CD14-positive monocyte (primary cell): ENCODE measurements around the gene PTGIR. TPM values are rescaled to one million over a fixed set of nuclear protein-coding genes. Genes with fewer than 3 reads are reported as not detected.
A peak's percentile ranks its signal among the peaks of the same experiment; 100 is the strongest.

ENCODE experiments used
- DNase-seq, 3 donors: peaks; one replicate each; pipeline ENCODE4 v3.0.0-alpha.2; 2011 to 2022
- H2AFZ ChIP-seq: 2 replicates; pipeline ENCODE4 v1.6.0; 2012; ENCODE audit warnings: mild to moderate bottlenecking, low read depth, low read length, inconsistent platforms; ENCODE audit not compliant: insufficient read depth, poor library complexity, severe bottlenecking
- H3K27ac ChIP-seq, 2 donors: 1 replicate in 1 of 2; 2 replicates in 1 of 2; pipeline ENCODE4 v1.5.1; 2012 to 2013; ENCODE audit warnings: low read length in 2 of 2, control low read depth in 1 of 2, inconsistent platforms in 1 of 2, low read depth in 1 of 2, mild to moderate bottlenecking in 1 of 2
- H3K27me3 ChIP-seq, 2 donors: one replicate each; pipeline versions ENCODE4 v1.6.0 to v1.6.1; 2011 to 2013; ENCODE audit warnings: low read length in 2 of 2; ENCODE audit not compliant: control insufficient read depth in 2 of 2, insufficient read depth in 2 of 2
- H3K36me3 ChIP-seq, 2 donors: replicated peaks in 1 of 2; 1 replicate in 1 of 2; 2 replicates in 1 of 2; pipeline versions ENCODE4 v1.5.1 to v1.6.1; 2012 to 2013; ENCODE audit warnings: low read length in 2 of 2, control low read depth in 1 of 2, inconsistent platforms in 1 of 2, mild to moderate bottlenecking in 1 of 2; ENCODE audit not compliant: insufficient read depth in 2 of 2, control insufficient read depth in 1 of 2
- H3K4me1 ChIP-seq, 2 donors: 1 replicate in 1 of 2; 2 replicates in 1 of 2; pipeline versions ENCODE4 v1.5.1 to v1.6.1; 2012 to 2013; ENCODE audit warnings: low read length in 2 of 2, control low read depth in 1 of 2, inconsistent platforms in 1 of 2, mild to moderate bottlenecking in 1 of 2, moderate library complexity in 1 of 2; ENCODE audit not compliant: insufficient read depth in 2 of 2, control insufficient read depth in 1 of 2
- H3K4me2 ChIP-seq: replicated peaks from 2 replicates; pipeline ENCODE3; 2012; ENCODE audit warnings: low read length, moderate library complexity, mild to moderate bottlenecking; ENCODE audit not compliant: poor library complexity, severe bottlenecking; ENCODE audit errors: extremely low read depth
- H3K4me3 ChIP-seq, 3 experiments: fragments of 200-600 bp in 1 of 3; sonication (generic) in 1 of 3; replicated peaks in 1 of 3; 1 replicate in 2 of 3; 2 replicates in 1 of 3; pipeline ENCODE4 v1.5.1; 2011 to 2013; ENCODE audit warnings: low read length in 3 of 3, mild to moderate bottlenecking in 3 of 3, control low read depth in 2 of 3, low read depth in 2 of 3, inconsistent platforms in 1 of 3, moderate library complexity in 1 of 3
- H3K79me2 ChIP-seq: 2 replicates; pipeline ENCODE4 v1.6.0; 2012; ENCODE audit warnings: mild to moderate bottlenecking, control low read depth, inconsistent platforms, low read length, moderate library complexity; ENCODE audit not compliant: insufficient read depth
- H3K9ac ChIP-seq: 2 replicates; pipeline ENCODE4 v1.6.0; 2017; ENCODE audit warnings: low read length, mild to moderate bottlenecking; ENCODE audit not compliant: insufficient read depth, poor library complexity, severe bottlenecking
- H3K9me3 ChIP-seq, 2 donors: replicated peaks in 1 of 2; 1 replicate in 1 of 2; 2 replicates in 1 of 2; pipeline versions ENCODE4 v1.5.1 to v1.6.1; 2012 to 2013; ENCODE audit warnings: low read length in 2 of 2, control low read depth in 1 of 2; ENCODE audit not compliant: control insufficient read depth in 1 of 2, insufficient read depth in 1 of 2
- H4K20me1 ChIP-seq: 2 replicates; pipeline ENCODE4 v1.6.0; 2012; ENCODE audit warnings: mild to moderate bottlenecking, low read length, control low read depth, moderate library complexity; ENCODE audit not compliant: insufficient read depth
- H3K27ac Mint-ChIP-seq, 7 donors: one replicate each; pipeline ENCODE4 v1.8.0; 2020; ENCODE audit warnings: mild to moderate bottlenecking in 7 of 7, mixed read lengths in 7 of 7, moderate library complexity in 6 of 7, inconsistent platforms in 2 of 7
- H3K27me3 Mint-ChIP-seq, 3 donors: one replicate each; pipeline ENCODE4 v1.8.0; 2021 to 2022; ENCODE audit warnings: low read depth in 3 of 3, mild to moderate bottlenecking in 3 of 3, mixed read lengths in 3 of 3, moderate library complexity in 3 of 3, inconsistent platforms in 1 of 3
- H3K36me3 Mint-ChIP-seq, 2 donors: one replicate each; pipeline ENCODE4 v1.8.0; 2020; ENCODE audit warnings: mixed read lengths in 2 of 2, inconsistent platforms in 1 of 2, mild to moderate bottlenecking in 1 of 2
- H3K4me1 Mint-ChIP-seq: one replicate; pipeline ENCODE4 v1.8.0; 2020; ENCODE audit warnings: mild to moderate bottlenecking, mixed read lengths
- H3K4me3 Mint-ChIP-seq, 2 donors: one replicate each; pipeline ENCODE4 v1.8.0; 2020; ENCODE audit warnings: mild to moderate bottlenecking in 2 of 2, mixed read lengths in 2 of 2, moderate library complexity in 1 of 2
- H3K9me3 Mint-ChIP-seq, 7 donors: one replicate each; pipeline ENCODE4 v1.8.0; 2020 to 2022; ENCODE audit warnings: mixed read lengths in 7 of 7, mild to moderate bottlenecking in 6 of 7, moderate library complexity in 6 of 7, inconsistent platforms in 2 of 7
- WGBS: methylation state at CpG from one replicate; pipeline ENCODE4 v1.1.5; 2013; ENCODE audit warnings: missing lambda C conversion rate; ENCODE audit not compliant: insufficient coverage; 5-methylcytosine and 5-hydroxymethylcytosine counted together
- intact Hi-C, 2 donors: fragments of 100-400 bp; cut with micrococcal nuclease; formaldehyde crosslinking; loops; one replicate each; pipeline versions ENCODE4 v1.15.0 to v1.15.1; 2023
- polyA plus RNA-seq, 3 donors: library from polyadenylated mRNA; depleted of rRNA in 1 of 3; unstranded in 2 of 3; stranded (reverse) in 1 of 3; fragments of 300-500 nt in 2 of 3; fragments of >200 nt in 1 of 3; fragmentation: Illumina TruSeq in 2 of 3; gene quantifications; 1 replicate in 2 of 3; 2 replicates in 1 of 3; pipeline ENCODE4 v1.2.3, GENCODE V29; 2012 to 2021
- TF ChIP-seq, protein P1 (sequence below): fragments of 200-600 bp; IDR thresholded peaks from one replicate; pipeline ENCODE4 v1.8.0; 2022; ENCODE audit warnings: antibody characterized with exemption, mild to moderate bottlenecking

PTGIR gene
- polyA plus RNA-seq, 3 donors: 12.8 to 51.2 (median 14.1) TPM

DNA sequence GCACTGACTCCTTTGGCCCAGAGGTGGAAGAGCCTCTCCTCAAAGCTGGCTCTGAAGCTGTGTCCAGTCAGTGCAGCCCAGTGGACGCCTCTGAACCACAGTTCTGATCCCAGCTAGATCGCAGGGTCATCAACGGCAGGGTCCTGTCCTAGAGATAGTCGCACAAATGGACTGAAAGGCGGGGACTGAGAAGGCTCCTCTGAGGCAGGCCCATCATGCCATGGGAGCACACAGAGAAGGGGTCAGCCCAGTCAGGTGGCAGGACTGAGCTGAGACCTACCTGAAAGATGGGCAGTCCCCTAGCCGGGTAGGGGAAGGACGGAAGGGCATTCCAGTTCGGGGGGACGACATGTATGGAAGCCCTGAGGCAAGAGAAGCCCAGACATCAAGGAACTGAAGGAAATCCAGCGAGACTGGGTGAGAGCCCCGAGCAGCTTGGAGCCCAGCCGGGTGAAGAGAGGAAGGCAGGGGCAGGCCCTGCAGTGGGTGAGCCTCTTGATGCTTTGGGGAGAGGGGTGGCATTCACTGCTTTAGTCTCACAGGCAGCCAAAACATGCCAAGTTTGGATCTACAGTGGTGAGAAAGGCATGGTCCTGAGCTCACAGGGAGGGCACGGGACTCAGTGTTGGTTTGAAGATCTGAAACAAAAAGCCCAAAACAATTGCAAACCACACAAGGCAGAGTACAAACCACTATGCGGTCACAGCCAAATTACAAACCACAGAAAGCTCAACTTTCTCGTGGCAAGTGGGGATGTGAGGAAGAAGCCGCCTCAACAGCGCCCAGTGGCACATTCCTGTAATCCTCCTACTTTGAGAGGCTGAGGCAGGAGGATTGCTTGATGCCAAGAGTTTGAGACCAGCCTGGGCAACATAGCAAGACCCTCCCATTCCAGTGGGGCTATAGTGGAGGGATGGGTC is 13.8 kb downstream of the PTGIR start:
- H4K20me1 ChIP-seq: peaks cover 43% of the 10 kb centered on the region

GRCh38 chr19:46610413-46610775 is 14.5 kb downstream of the PTGIR start:
- intact Hi-C loops: loop anchor here in 1 of 2 donors (5.0 to 10.0 kb wide), 2 partner anchors 52 to 104 kb away; partner anchors contain the start of genes DACT3 and PRKD2
- Histone ChIP-seq H3K4me2 (no peak overlapping the region), H3K79me2 (peaks cover 9% of the 10 kb centered on the region), H3K9me3 (no peaks in the 10 kb centered on the region), H3K9ac (no peak overlapping the region), H3K27ac (no peak overlapping the region), H3K27me3 (peaks cover 0 to 14% of the 10 kb centered on the region in 2 donors), H3K4me3 (no peak overlapping the region), H3K36me3 (peaks cover 48 to 49% of the 10 kb centered on the region in 2 donors), H2AFZ (no peak overlapping the region), H4K20me1 (peaks cover 51% of the 10 kb centered on the region), H3K4me1 (peaks cover 23 to 26% of the 10 kb centered on the region in 2 donors)
- TF ChIP-seq, protein P1, sequence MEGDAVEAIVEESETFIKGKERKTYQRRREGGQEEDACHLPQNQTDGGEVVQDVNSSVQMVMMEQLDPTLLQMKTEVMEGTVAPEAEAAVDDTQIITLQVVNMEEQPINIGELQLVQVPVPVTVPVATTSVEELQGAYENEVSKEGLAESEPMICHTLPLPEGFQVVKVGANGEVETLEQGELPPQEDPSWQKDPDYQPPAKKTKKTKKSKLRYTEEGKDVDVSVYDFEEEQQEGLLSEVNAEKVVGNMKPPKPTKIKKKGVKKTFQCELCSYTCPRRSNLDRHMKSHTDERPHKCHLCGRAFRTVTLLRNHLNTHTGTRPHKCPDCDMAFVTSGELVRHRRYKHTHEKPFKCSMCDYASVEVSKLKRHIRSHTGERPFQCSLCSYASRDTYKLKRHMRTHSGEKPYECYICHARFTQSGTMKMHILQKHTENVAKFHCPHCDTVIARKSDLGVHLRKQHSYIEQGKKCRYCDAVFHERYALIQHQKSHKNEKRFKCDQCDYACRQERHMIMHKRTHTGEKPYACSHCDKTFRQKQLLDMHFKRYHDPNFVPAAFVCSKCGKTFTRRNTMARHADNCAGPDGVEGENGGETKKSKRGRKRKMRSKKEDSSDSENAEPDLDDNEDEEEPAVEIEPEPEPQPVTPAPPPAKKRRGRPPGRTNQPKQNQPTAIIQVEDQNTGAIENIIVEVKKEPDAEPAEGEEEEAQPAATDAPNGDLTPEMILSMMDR: no peak
- DNase-seq: no peak
- H3K4me3 Mint-ChIP-seq: no peak overlapping the region
- no CpG with 5 or more reads among the region's 5 CpGs for WGBS
- peaks cover 0 to 3% (median 0%) of the 10 kb centered on the region in 7 donors for H3K9me3 Mint-ChIP-seq
- peaks cover 38% of the 10 kb centered on the region for H3K4me1 Mint-ChIP-seq
- peaks cover 15 to 28% (median 25%) of the 10 kb centered on the region in 3 donors for H3K27me3 Mint-ChIP-seq
- H3K27ac Mint-ChIP-seq: peak overlapping the region in 2 of 7 donors; percentile 13 to 63
- peaks cover 55 to 56% of the 10 kb centered on the region in 2 donors for H3K36me3 Mint-ChIP-seq

More for the DNA sequence above, 13.8 kb downstream of the PTGIR start:
- H3K27ac Mint-ChIP-seq: peak overlapping the region; percentile 28 to 73 (median 63)
- H3K4me3 Mint-ChIP-seq: peak overlapping the region in 1 of 2 donors; percentile 55
- Histone ChIP-seq H3K4me3 (no peak overlapping the region), H3K79me2 (peaks cover 2% of the 10 kb centered on the region), H3K36me3 (peaks cover 41% of the 10 kb centered on the region in 2 donors), H3K27me3 (peaks cover 0 to 18% of the 10 kb centered on the region in 2 donors), H3K9me3 (no peaks in the 10 kb centered on the region), H3K9ac (no peak overlapping the region), H3K4me1 (peaks cover 23 to 26% of the 10 kb centered on the region in 2 donors), H3K27ac (no peak overlapping the region), H2AFZ (no peak overlapping the region), H3K4me2 (no peak overlapping the region)
- intact Hi-C loops: loop anchor here in 1 of 2 donors (5.0 to 10.0 kb wide), 2 partner anchors 51 to 104 kb away; partner anchors contain the start of genes DACT3 and PRKD2
- DNase-seq: peak in 2 of 3 donors; percentile 25 to 47
- peaks cover 0 to 3% (median 0%) of the 10 kb centered on the region in 7 donors for H3K9me3 Mint-ChIP-seq
- 58% methylated on average over 12 of the region's 17 CpGs for WGBS
- TF ChIP-seq, protein P1: no peak
- H3K4me1 Mint-ChIP-seq: peaks cover 35% of the 10 kb centered on the region
- peaks cover 21 to 35% (median 31%) of the 10 kb centered on the region in 3 donors for H3K27me3 Mint-ChIP-seq
- H3K36me3 Mint-ChIP-seq: peaks cover 49 to 50% of the 10 kb centered on the region in 2 donors
